HEK293 (cell line): ENCODE data around the gene BCL2L13.
A peak's percentile ranks its signal among the peaks of the same experiment; 100 is the strongest.

Experiments used
- CTCF ChIA-PET: fragments of 350-600 bp; formaldehyde crosslinking; extraction: SDS; loops from one replicate; lab custom pipeline; 2021; ENCODE audit warnings: antibody characterized with exemption; lab: Yijun Ruan, JAX
- POLR2A ChIA-PET: fragments of 300-600 bp; formaldehyde crosslinking; extraction: SDS; loops from one replicate; lab custom pipeline; 2020; ENCODE audit warnings: antibody characterized with exemption, inconsistent platforms; lab: Yijun Ruan, JAX
- H3K27ac ChIP-seq: fragments of 200-500 bp; sonication (Bioruptor generic); 2 replicates; pipeline ENCODE4 v1.5.1; 2014; ENCODE audit warnings: low read depth, low read length, control low read depth, inconsistent platforms; ENCODE audit errors: extremely low read depth
- H3K36me3 ChIP-seq, 2 experiments: fragments of 200-500 bp in 1 of 2; sonication (Bioruptor generic) in 1 of 2; 1 replicate in 1 of 2; 2 replicates in 1 of 2; pipeline ENCODE4 v1.5.1; 2014 to 2017; ENCODE audit warnings: inconsistent platforms in 2 of 2, low read length in 2 of 2; ENCODE audit not compliant: control insufficient read depth in 2 of 2, insufficient read depth in 1 of 2
- H3K4me1 ChIP-seq: fragments of 200-500 bp; sonication (Bioruptor generic); 2 replicates; pipeline ENCODE4 v1.5.1; 2014; ENCODE audit warnings: mild to moderate bottlenecking, low read length, inconsistent platforms; ENCODE audit not compliant: control insufficient read depth, insufficient read depth
- H3K4me3 ChIP-seq: 2 replicates; pipeline ENCODE4 v1.5.1; 2011; ENCODE audit warnings: low read depth, mild to moderate bottlenecking, control low read depth, low read length, moderate library complexity
- H3K9me3 ChIP-seq: fragments of 200-500 bp; sonication (Bioruptor generic); 2 replicates; pipeline ENCODE4 v1.5.1; 2014; ENCODE audit warnings: low read depth, low read length, inconsistent platforms; ENCODE audit not compliant: control insufficient read depth, insufficient read depth
- GFI1B ChIP-seq: fragments of 450-650 bp; formaldehyde crosslinking; IDR thresholded peaks from 2 replicates; pipeline ENCODE4 v1.5.1; 2016; ENCODE audit warnings: missing biosample characterization, missing genetic modification characterization
- OSR2 ChIP-seq: fragments of 450-650 bp; formaldehyde crosslinking; IDR thresholded peaks from 2 replicates; pipeline ENCODE4 v1.5.1; 2016; ENCODE audit warnings: missing biosample characterization, missing genetic modification characterization
- WT1 ChIP-seq: fragments of 450-650 bp; formaldehyde crosslinking; IDR thresholded peaks from 2 replicates; pipeline ENCODE4 v1.5.1; 2016; ENCODE audit warnings: missing biosample characterization, missing genetic modification characterization
- YY2 ChIP-seq: fragments of 450-650 bp; formaldehyde crosslinking; IDR thresholded peaks from 2 replicates; pipeline ENCODE4 v1.5.1; 2016; ENCODE audit warnings: missing biosample characterization, missing genetic modification characterization
- ZFP37 ChIP-seq: fragments of 450-650 bp; formaldehyde crosslinking; IDR thresholded peaks from 2 replicates; pipeline ENCODE4 v1.5.1; 2016; ENCODE audit warnings: missing biosample characterization, missing genetic modification characterization
- ZNF121 ChIP-seq: fragments of 450-650 bp; formaldehyde crosslinking; IDR thresholded peaks from 2 replicates; pipeline ENCODE4 v1.5.1; 2016; ENCODE audit warnings: missing biosample characterization, missing genetic modification characterization
- ZNF23 ChIP-seq: fragments of 450-650 bp; formaldehyde crosslinking; IDR thresholded peaks from 2 replicates; pipeline ENCODE4 v1.5.1; 2016; ENCODE audit warnings: missing biosample characterization, missing genetic modification characterization, borderline replicate concordance
- ZNF624 ChIP-seq: fragments of 450-650 bp; formaldehyde crosslinking; IDR thresholded peaks from 2 replicates; pipeline ENCODE4 v1.5.1; 2017; ENCODE audit warnings: missing biosample characterization, missing genetic modification characterization
- TF ChIP-seq, protein P1 (sequence below): fragments of 450-650 bp; formaldehyde crosslinking; IDR thresholded peaks from 2 replicates; pipeline ENCODE4 v1.5.1; 2016; ENCODE audit warnings: missing biosample characterization, missing genetic modification characterization, low read depth
- TF ChIP-seq, protein P2 (sequence below): fragments of 450-650 bp; formaldehyde crosslinking; IDR thresholded peaks from 2 replicates; pipeline ENCODE4 v1.5.1; 2016; ENCODE audit warnings: missing biosample characterization, missing genetic modification characterization
- TF ChIP-seq, protein P3 (sequence below): fragments of 450-650 bp; formaldehyde crosslinking; IDR thresholded peaks from 2 replicates; pipeline ENCODE4 v1.5.1; 2016; ENCODE audit warnings: missing biosample characterization, missing genetic modification characterization
- TF ChIP-seq, protein P4 (sequence below): fragments of 450-650 bp; formaldehyde crosslinking; IDR thresholded peaks from 2 replicates; pipeline ENCODE4 v1.5.1; 2017; ENCODE audit warnings: missing biosample characterization, missing genetic modification characterization
- TF ChIP-seq, protein P5 (sequence below): fragments of 450-650 bp; formaldehyde crosslinking; IDR thresholded peaks from 2 replicates; pipeline ENCODE4 v1.5.1; 2017; ENCODE audit warnings: missing biosample characterization, missing genetic modification characterization
- TF ChIP-seq, protein P6 (sequence below): fragments of 450-650 bp; formaldehyde crosslinking; conservative IDR thresholded peaks from 2 replicates; pipeline ENCODE4 v1.5.1; 2016; ENCODE audit warnings: low read depth, missing biosample characterization, missing genetic modification characterization

BCL2L13 gene

DNA sequence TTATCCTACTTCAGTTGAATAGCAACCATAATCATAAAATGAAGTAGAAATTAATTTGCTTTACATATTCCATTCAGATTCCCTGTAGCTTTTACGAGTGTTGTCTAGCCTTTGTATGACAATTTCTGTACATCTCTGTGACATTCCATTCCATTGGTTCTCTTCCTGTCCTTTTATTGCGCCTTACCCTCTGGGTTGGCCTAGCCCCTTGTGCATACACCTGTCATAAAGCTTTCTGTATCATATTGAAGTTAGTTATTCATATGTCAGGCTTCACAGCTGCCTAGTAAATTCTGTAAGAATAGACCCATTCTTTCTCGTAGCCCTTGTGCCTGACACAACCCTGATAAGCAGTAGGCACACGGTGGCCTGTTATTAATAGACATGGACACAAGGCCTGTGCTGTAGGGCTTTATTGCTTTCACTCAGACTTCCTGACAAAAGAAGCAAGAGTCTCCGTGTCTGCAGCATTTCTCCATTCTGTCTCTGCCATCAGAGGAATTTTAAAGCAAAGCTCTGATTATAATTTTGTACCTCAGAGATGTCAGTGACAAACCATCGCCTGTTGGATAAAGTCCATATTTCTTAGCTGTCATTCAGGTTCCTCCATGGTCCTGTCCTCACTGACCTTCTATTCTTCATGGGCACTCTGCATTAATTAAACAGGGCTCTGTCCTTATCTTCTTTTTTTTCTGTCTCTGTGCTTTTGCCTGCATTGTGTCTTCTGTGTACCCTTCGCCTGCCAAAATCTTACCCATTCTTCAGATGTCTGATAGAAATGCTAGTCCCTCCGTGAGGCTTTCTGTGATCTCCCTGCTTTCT lies 86.3 kb downstream of the BCL2L13 start:
- H3K9me3 ChIP-seq = no peaks in the 10 kb centered on the region
- no peak overlapping the region for H3K27ac ChIP-seq
- no peak overlapping the region for H3K4me3 ChIP-seq
- H3K36me3 ChIP-seq = peaks cover 0 to 31% of the 10 kb centered on the region in 2 experiments; a peak in 2 of 3 replicates
- ChIA-PET CTCF (no interaction called here), POLR2A (interaction anchor here (0.6 kb wide), 1 partner anchor 1379 kb away, joined by 5 read pairs; no protein-coding TSS in a partner anchor)
- H3K4me1 ChIP-seq = 0 out of 2 replicates have a peak, but pooled peaks cover 4% of the 10 kb centered on the region
- 0 out of 2 replicates have a peak, but pooled peaks have one; percentile 68 for TF ChIP-seq ZFP37 (tag by site-specific recombination)
- TF ChIP-seq, protein P1, sequence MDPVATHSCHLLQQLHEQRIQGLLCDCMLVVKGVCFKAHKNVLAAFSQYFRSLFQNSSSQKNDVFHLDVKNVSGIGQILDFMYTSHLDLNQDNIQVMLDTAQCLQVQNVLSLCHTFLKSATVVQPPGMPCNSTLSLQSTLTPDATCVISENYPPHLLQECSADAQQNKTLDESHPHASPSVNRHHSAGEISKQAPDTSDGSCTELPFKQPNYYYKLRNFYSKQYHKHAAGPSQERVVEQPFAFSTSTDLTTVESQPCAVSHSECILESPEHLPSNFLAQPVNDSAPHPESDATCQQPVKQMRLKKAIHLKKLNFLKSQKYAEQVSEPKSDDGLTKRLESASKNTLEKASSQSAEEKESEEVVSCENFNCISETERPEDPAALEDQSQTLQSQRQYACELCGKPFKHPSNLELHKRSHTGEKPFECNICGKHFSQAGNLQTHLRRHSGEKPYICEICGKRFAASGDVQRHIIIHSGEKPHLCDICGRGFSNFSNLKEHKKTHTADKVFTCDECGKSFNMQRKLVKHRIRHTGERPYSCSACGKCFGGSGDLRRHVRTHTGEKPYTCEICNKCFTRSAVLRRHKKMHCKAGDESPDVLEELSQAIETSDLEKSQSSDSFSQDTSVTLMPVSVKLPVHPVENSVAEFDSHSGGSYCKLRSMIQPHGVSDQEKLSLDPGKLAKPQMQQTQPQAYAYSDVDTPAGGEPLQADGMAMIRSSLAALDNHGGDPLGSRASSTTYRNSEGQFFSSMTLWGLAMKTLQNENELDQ (tag by site-specific recombination) = no peak
- TF ChIP-seq, all 188 proteins: peak for 1

DNA sequence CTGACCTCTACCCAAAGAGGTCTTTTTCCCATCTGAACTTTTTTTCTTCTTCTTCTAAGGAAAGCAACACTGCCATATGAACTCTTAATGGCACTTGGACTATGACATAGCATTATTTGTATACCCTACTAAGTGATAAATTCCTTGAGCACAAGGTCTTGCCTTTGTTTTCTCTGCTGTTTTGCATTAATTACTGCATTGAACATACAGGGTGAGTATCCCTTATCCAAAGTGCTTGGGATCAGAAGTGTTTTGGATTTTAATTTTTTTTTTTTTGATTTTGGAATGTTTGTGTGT lies 86.9 kb downstream of the BCL2L13 start:
- H3K9me3 ChIP-seq = no peaks in the 10 kb centered on the region
- POLR2A ChIA-PET = no interaction called here
- H3K4me1 ChIP-seq = 0 out of 2 replicates have a peak, but pooled peaks cover 4% of the 10 kb centered on the region
- TF ChIP-seq, protein P2, sequence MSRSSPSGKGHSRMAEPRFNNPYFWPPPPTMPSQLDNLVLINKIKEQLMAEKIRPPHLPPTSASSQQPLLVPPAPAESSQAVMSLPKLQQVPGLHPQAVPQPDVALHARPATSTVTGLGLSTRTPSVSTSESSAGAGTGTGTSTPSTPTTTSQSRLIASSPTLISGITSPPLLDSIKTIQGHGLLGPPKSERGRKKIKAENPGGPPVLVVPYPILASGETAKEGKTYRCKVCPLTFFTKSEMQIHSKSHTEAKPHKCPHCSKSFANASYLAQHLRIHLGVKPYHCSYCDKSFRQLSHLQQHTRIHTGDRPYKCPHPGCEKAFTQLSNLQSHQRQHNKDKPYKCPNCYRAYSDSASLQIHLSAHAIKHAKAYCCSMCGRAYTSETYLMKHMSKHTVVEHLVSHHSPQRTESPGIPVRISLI = no peak
- TF ChIP-seq, protein P3, sequence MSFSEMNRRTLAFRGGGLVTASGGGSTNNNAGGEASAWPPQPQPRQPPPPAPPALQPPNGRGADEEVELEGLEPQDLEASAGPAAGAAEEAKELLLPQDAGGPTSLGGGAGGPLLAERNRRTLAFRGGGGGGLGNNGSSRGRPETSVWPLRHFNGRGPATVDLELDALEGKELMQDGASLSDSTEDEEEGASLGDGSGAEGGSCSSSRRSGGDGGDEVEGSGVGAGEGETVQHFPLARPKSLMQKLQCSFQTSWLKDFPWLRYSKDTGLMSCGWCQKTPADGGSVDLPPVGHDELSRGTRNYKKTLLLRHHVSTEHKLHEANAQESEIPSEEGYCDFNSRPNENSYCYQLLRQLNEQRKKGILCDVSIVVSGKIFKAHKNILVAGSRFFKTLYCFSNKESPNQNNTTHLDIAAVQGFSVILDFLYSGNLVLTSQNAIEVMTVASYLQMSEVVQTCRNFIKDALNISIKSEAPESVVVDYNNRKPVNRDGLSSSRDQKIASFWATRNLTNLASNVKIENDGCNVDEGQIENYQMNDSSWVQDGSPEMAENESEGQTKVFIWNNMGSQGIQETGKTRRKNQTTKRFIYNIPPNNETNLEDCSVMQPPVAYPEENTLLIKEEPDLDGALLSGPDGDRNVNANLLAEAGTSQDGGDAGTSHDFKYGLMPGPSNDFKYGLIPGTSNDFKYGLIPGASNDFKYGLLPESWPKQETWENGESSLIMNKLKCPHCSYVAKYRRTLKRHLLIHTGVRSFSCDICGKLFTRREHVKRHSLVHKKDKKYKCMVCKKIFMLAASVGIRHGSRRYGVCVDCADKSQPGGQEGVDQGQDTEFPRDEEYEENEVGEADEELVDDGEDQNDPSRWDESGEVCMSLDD = no peak
- TF ChIP-seq, protein P4, sequence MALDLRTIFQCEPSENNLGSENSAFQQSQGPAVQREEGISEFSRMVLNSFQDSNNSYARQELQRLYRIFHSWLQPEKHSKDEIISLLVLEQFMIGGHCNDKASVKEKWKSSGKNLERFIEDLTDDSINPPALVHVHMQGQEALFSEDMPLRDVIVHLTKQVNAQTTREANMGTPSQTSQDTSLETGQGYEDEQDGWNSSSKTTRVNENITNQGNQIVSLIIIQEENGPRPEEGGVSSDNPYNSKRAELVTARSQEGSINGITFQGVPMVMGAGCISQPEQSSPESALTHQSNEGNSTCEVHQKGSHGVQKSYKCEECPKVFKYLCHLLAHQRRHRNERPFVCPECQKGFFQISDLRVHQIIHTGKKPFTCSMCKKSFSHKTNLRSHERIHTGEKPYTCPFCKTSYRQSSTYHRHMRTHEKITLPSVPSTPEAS (tag by site-specific recombination) = no peak
- no peak for TF ChIP-seq ZNF624
- no peak for TF ChIP-seq ZNF121 (tag by site-specific recombination)
- TF ChIP-seq, protein P5, sequence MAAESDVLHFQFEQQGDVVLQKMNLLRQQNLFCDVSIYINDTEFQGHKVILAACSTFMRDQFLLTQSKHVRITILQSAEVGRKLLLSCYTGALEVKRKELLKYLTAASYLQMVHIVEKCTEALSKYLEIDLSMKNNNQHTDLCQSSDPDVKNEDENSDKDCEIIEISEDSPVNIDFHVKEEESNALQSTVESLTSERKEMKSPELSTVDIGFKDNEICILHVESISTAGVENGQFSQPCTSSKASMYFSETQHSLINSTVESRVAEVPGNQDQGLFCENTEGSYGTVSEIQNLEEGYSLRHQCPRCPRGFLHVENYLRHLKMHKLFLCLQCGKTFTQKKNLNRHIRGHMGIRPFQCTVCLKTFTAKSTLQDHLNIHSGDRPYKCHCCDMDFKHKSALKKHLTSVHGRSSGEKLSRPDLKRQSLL (tag by site-specific recombination) = no peak
- TF ChIP-seq, protein P6, sequence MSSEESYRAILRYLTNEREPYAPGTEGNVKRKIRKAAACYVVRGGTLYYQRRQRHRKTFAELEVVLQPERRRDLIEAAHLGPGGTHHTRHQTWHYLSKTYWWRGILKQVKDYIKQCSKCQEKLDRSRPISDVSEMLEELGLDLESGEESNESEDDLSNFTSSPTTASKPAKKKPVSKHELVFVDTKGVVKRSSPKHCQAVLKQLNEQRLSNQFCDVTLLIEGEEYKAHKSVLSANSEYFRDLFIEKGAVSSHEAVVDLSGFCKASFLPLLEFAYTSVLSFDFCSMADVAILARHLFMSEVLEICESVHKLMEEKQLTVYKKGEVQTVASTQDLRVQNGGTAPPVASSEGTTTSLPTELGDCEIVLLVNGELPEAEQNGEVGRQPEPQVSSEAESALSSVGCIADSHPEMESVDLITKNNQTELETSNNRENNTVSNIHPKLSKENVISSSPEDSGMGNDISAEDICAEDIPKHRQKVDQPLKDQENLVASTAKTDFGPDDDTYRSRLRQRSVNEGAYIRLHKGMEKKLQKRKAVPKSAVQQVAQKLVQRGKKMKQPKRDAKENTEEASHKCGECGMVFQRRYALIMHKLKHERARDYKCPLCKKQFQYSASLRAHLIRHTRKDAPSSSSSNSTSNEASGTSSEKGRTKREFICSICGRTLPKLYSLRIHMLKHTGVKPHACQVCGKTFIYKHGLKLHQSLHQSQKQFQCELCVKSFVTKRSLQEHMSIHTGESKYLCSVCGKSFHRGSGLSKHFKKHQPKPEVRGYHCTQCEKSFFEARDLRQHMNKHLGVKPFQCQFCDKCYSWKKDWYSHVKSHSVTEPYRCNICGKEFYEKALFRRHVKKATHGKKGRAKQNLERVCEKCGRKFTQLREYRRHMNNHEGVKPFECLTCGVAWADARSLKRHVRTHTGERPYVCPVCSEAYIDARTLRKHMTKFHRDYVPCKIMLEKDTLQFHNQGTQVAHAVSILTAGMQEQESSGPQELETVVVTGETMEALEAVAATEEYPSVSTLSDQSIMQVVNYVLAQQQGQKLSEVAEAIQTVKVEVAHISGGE = no peak
- TF ChIP-seq YY2 (tag by site-specific recombination) = no peak
- no peak for TF ChIP-seq GFI1B (tag by site-specific recombination)
- no peak for TF ChIP-seq ZNF23
- no peak for TF ChIP-seq OSR2
- no peak for TF ChIP-seq WT1 (tag by site-specific recombination)
- TF ChIP-seq, all 188 proteins: peak for 0
- no peak overlapping the region for H3K4me3 ChIP-seq
- no peak overlapping the region for H3K27ac ChIP-seq
- H3K36me3 ChIP-seq = peaks cover 0 to 37% of the 10 kb centered on the region in 2 experiments; a peak in 2 of 3 replicates
- CTCF ChIA-PET = no interaction called here
